WTC11 (cell line): Measurements from ENCODE around the gene ROR2. TPM values are rescaled to one million over a fixed set of nuclear protein-coding genes. Genes with fewer than 3 reads are reported as not detected.

Experiments used
- ATAC-seq: fragments of 200-7000 bp; cut with Tn5 transposase; 2 replicates; pipeline ENCODE4 v1.10.0; 2021; ENCODE audit warnings: mild to moderate bottlenecking, moderate library complexity
- CTCF ChIA-PET: fragments of 300-600 bp; sonication (Branson Sonifier 250); formaldehyde crosslinking; loops from one replicate; lab custom pipeline; 2021; ENCODE audit warnings: antibody characterized with exemption; lab: Charles Lee
- POLR2A ChIA-PET: fragments of 350-600 bp; sonication (Branson Sonifier 250); formaldehyde crosslinking; loops from one replicate; lab custom pipeline; 2021; ENCODE audit warnings: antibody characterized with exemption; lab: Charles Lee
- DNase-seq: peaks from one replicate; pipeline ENCODE4 v3.0.0; 2021; ENCODE audit warnings: low spot score
- H3K27ac Mint-ChIP-seq: 2 replicates; pipeline ENCODE4 v1.8.0; 2021; ENCODE audit warnings: mixed read lengths
- H3K27me3 Mint-ChIP-seq: 2 replicates; pipeline ENCODE4 v1.8.0; 2021; ENCODE audit warnings: low read depth, mild to moderate bottlenecking, moderate library complexity, mixed read lengths
- H3K36me3 Mint-ChIP-seq: 2 replicates; pipeline ENCODE4 v1.8.0; 2021; ENCODE audit warnings: mixed read lengths
- H3K4me1 Mint-ChIP-seq: 2 replicates; pipeline ENCODE4 v1.8.0; 2022; ENCODE audit warnings: mixed read lengths
- H3K4me3 Mint-ChIP-seq: 2 replicates; pipeline ENCODE4 v1.8.0; 2021; ENCODE audit warnings: mild to moderate bottlenecking, moderate library complexity, mixed read lengths
- H3K9me3 Mint-ChIP-seq: 2 replicates; pipeline ENCODE4 v1.8.0; 2021; ENCODE audit warnings: mixed read lengths
- CREB1 ChIP-seq: sonication (generic); formaldehyde crosslinking; IDR thresholded peaks from 2 replicates; pipeline ENCODE4 v1.8.0; 2023; ENCODE audit warnings: mild to moderate bottlenecking, missing genetic modification reagents
- ETV6 ChIP-seq: sonication (generic); formaldehyde crosslinking; IDR thresholded peaks from 2 replicates; pipeline ENCODE4 v1.8.1; 2022; ENCODE audit warnings: mild to moderate bottlenecking, missing genetic modification reagents
- FOXJ3 ChIP-seq: sonication (generic); formaldehyde crosslinking; IDR thresholded peaks from 2 replicates; pipeline ENCODE4 v1.9.0; 2021; ENCODE audit warnings: missing genetic modification reagents, mild to moderate bottlenecking, borderline replicate concordance
- FOXP1 ChIP-seq: sonication (generic); formaldehyde crosslinking; IDR thresholded peaks from 2 replicates; pipeline ENCODE4 v1.8.0; 2022; ENCODE audit warnings: missing genetic modification reagents, mild to moderate bottlenecking, moderate library complexity, borderline replicate concordance
- GRHL2 ChIP-seq: fragments of 250-450 bp; sonication (Bioruptor Pico); IDR thresholded peaks from 2 replicates; pipeline ENCODE4 v1.8.0; 2022; ENCODE audit warnings: mild to moderate bottlenecking, moderate library complexity; ENCODE audit not compliant: insufficient replicate concordance, severe bottlenecking
- GTF2I ChIP-seq: fragments of 250-450 bp; sonication (Bioruptor Pico); conservative IDR thresholded peaks from 2 replicates; pipeline ENCODE4 v1.4.0; 2021; ENCODE audit warnings: mild to moderate bottlenecking
- HMGA2 ChIP-seq: fragments of 250-450 bp; sonication (Bioruptor Pico); IDR thresholded peaks from 2 replicates; pipeline ENCODE4 v1.4.0; 2021; ENCODE audit warnings: mild to moderate bottlenecking, moderate library complexity
- MAX ChIP-seq: sonication (generic); formaldehyde crosslinking; IDR thresholded peaks from 2 replicates; pipeline ENCODE4 v1.8.0; 2022; ENCODE audit warnings: mild to moderate bottlenecking, missing genetic modification reagents
- MLX ChIP-seq: sonication (generic); formaldehyde crosslinking; IDR thresholded peaks from 2 replicates; pipeline ENCODE4 v1.8.1; 2023; ENCODE audit warnings: mild to moderate bottlenecking, missing genetic modification reagents, moderate library complexity
- NFYB ChIP-seq: sonication (generic); formaldehyde crosslinking; conservative IDR thresholded peaks from 2 replicates; pipeline ENCODE4 v1.8.0; 2022; ENCODE audit warnings: low read depth, missing genetic modification reagents
- PRRX2 ChIP-seq: fragments of 250-450 bp; sonication (Bioruptor Pico); IDR thresholded peaks from 2 replicates; pipeline ENCODE4 v1.8.0; 2021; ENCODE audit warnings: mild to moderate bottlenecking
- SMAD4 ChIP-seq: sonication (generic); formaldehyde crosslinking; IDR thresholded peaks from 2 replicates; pipeline ENCODE4 v1.8.0; 2022; ENCODE audit warnings: mild to moderate bottlenecking, missing genetic modification reagents
- SP1 ChIP-seq: sonication (generic); formaldehyde crosslinking; conservative IDR thresholded peaks from 2 replicates; pipeline ENCODE4 v1.8.1; 2022; ENCODE audit warnings: missing genetic modification reagents
- ZBTB21 ChIP-seq: sonication (generic); formaldehyde crosslinking; IDR thresholded peaks from 2 replicates; pipeline ENCODE4 v1.8.1; 2023; ENCODE audit warnings: mild to moderate bottlenecking, missing genetic modification reagents, borderline replicate concordance
- ZNF138 ChIP-seq: sonication (generic); formaldehyde crosslinking; conservative IDR thresholded peaks from 2 replicates; pipeline ENCODE4 v1.8.1; 2022; ENCODE audit warnings: mild to moderate bottlenecking, moderate library complexity, missing genetic modification reagents
- ZNF219 ChIP-seq: sonication (generic); formaldehyde crosslinking; IDR thresholded peaks from 2 replicates; pipeline ENCODE4 v1.8.0; 2023; ENCODE audit warnings: missing genetic modification reagents, mild to moderate bottlenecking, borderline replicate concordance
- ZNF396 ChIP-seq: fragments of 250-450 bp; sonication (Bioruptor Pico); IDR thresholded peaks from 2 replicates; pipeline ENCODE4 v1.8.0; 2021; ENCODE audit warnings: mild to moderate bottlenecking, moderate library complexity, borderline replicate concordance
- ZNF671 ChIP-seq: fragments of 250-450 bp; sonication (Bioruptor Pico); IDR thresholded peaks from 2 replicates; pipeline ENCODE4 v1.8.0; 2021; ENCODE audit warnings: mild to moderate bottlenecking
- ZSCAN18 ChIP-seq: fragments of 250-450 bp; sonication (Bioruptor Pico); IDR thresholded peaks from 2 replicates; pipeline ENCODE4 v2.1.2; 2022; ENCODE audit warnings: mild to moderate bottlenecking, moderate library complexity
- total RNA-seq: library from RNA; stranded (reverse); gene quantifications from 3 replicates; pipeline ENCODE4 v1.2.3, GENCODE V29; 2021
- TF ChIP-seq, protein P1 (sequence below): sonication (generic); formaldehyde crosslinking; IDR thresholded peaks from 2 replicates; pipeline ENCODE4 v1.8.1; 2022; ENCODE audit warnings: mild to moderate bottlenecking, moderate library complexity, missing genetic modification reagents
- TF ChIP-seq, protein P2 (sequence below): sonication (generic); formaldehyde crosslinking; IDR thresholded peaks from 2 replicates; pipeline ENCODE4 v1.8.1; 2022; ENCODE audit warnings: low read depth, mild to moderate bottlenecking, moderate library complexity, missing genetic modification reagents, borderline replicate concordance
- TF ChIP-seq, protein P3 (sequence below): sonication (generic); formaldehyde crosslinking; IDR thresholded peaks from 2 replicates; pipeline ENCODE4 v1.8.1; 2023; ENCODE audit warnings: mild to moderate bottlenecking, missing genetic modification reagents, borderline replicate concordance

The ROR2 gene
- total RNA-seq, 1 experiment from 2014 or later, result 19.8 TPM

GRCh38 chr9:91944711-91945110, 5.3 kb downstream of the ROR2 start:
- ChIA-PET POLR2A (no interaction called here), CTCF (interaction anchor here (0.6 to 3.6 kb wide), 3 partner anchors 10 to 280 kb away, joined by 3 to 22 read pairs (median 10); no protein-coding TSS in a partner anchor)
- Mint-ChIP-seq H3K36me3 (no peaks in the 10 kb centered on the region), H3K4me1 (peaks cover 59% of the 10 kb centered on the region), H3K27ac (no peak overlapping the region), H3K9me3 (peaks cover 13% of the 10 kb centered on the region), H3K27me3 (peaks cover 20% of the 10 kb centered on the region), H3K4me3 (no peak overlapping the region)
- no peak for TF ChIP-seq GRHL2 (CRISPR knock-in tag)
- TF ChIP-seq MLX (CRISPR knock-in tag), result no peak
- TF ChIP-seq ZBTB21, result no peak
- no peak for TF ChIP-seq ZNF138 (CRISPR knock-in tag)
- TF ChIP-seq PRRX2 (CRISPR knock-in tag), result no peak
- TF ChIP-seq, protein P1, sequence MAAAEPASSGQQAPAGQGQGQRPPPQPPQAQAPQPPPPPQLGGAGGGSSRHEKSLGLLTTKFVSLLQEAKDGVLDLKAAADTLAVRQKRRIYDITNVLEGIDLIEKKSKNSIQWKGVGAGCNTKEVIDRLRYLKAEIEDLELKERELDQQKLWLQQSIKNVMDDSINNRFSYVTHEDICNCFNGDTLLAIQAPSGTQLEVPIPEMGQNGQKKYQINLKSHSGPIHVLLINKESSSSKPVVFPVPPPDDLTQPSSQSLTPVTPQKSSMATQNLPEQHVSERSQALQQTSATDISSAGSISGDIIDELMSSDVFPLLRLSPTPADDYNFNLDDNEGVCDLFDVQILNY (CRISPR knock-in tag), result no peak
- no peak for TF ChIP-seq ZNF671 (CRISPR knock-in tag)
- no peak for TF ChIP-seq SMAD4 (CRISPR knock-in tag)
- TF ChIP-seq, protein P2, sequence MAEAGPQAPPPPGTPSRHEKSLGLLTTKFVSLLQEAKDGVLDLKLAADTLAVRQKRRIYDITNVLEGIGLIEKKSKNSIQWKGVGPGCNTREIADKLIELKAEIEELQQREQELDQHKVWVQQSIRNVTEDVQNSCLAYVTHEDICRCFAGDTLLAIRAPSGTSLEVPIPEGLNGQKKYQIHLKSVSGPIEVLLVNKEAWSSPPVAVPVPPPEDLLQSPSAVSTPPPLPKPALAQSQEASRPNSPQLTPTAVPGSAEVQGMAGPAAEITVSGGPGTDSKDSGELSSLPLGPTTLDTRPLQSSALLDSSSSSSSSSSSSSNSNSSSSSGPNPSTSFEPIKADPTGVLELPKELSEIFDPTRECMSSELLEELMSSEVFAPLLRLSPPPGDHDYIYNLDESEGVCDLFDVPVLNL (CRISPR knock-in tag), result no peak
- ATAC-seq (no peak), DNase-seq (no peak)

- CTCF ChIA-PET, result interaction anchor here (0.6 to 3.6 kb wide), 2 partner anchors 11 to 280 kb away, joined by 3 to 22 read pairs; no protein-coding TSS in a partner anchor
- no peak for TF ChIP-seq ZSCAN18
- TF ChIP-seq CREB1 (CRISPR knock-in tag), result no peak
- no peak for TF ChIP-seq SP1 (CRISPR knock-in tag)
- no peak for TF ChIP-seq ZNF396 (CRISPR knock-in tag)
- no peak for TF ChIP-seq ZNF219 (CRISPR knock-in tag)
- no peak for TF ChIP-seq GTF2I
- TF ChIP-seq ETV6 (CRISPR knock-in tag), result no peak
- ATAC-seq (no peak), DNase-seq (no peak)
- H3K27me3 Mint-ChIP-seq, result peaks cover 20% of the 10 kb centered on the region
- POLR2A ChIA-PET, result no interaction called here
- H3K27ac Mint-ChIP-seq, result no peak overlapping the region; the same call in 1 of the 2 replicates
- no peak overlapping the region for H3K4me3 Mint-ChIP-seq
- H3K4me1 Mint-ChIP-seq, result peaks cover 65% of the 10 kb centered on the region
- H3K36me3 Mint-ChIP-seq, result no peaks in the 10 kb centered on the region
- H3K9me3 Mint-ChIP-seq, result peaks cover 13% of the 10 kb centered on the region
Observed at GRCh38 chr9:91943478-91944470, 6.3 kb downstream of the ROR2 start.

DNA sequence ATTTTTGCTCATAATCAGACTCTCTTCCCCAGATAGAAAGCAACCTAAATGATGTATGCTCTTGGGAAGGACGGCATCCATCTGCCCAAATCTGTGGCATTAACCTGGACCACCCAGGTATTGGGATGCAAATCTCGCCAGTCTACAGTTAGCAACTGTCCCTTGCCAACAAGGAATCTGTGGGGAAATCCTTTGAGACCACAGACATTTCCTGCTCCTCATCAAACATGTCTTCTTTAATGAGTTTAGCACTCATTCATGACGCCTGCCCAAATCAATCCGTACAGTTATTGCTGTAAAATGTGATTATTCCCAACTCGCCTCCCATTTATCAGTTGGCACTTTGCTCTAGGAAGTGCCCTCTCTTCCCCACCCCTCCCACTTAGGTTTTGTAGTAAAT, 7.8 kb downstream of the ROR2 start:
- Mint-ChIP-seq H3K4me3 (no peak overlapping the region), H3K4me1 (peaks cover 59% of the 10 kb centered on the region), H3K27me3 (peaks cover 8% of the 10 kb centered on the region), H3K27ac (no peak overlapping the region), H3K9me3 (peaks cover 13% of the 10 kb centered on the region), H3K36me3 (no peaks in the 10 kb centered on the region)
- DNase-seq (no peak), ATAC-seq (no peak)
- CTCF ChIA-PET, result no interaction called here
- POLR2A ChIA-PET, result no interaction called here
- TF ChIP-seq NFYB, result no peak
- TF ChIP-seq FOXP1, result no peak
- TF ChIP-seq MAX (CRISPR knock-in tag), result no peak
- no peak for TF ChIP-seq HMGA2
- TF ChIP-seq, protein P3, sequence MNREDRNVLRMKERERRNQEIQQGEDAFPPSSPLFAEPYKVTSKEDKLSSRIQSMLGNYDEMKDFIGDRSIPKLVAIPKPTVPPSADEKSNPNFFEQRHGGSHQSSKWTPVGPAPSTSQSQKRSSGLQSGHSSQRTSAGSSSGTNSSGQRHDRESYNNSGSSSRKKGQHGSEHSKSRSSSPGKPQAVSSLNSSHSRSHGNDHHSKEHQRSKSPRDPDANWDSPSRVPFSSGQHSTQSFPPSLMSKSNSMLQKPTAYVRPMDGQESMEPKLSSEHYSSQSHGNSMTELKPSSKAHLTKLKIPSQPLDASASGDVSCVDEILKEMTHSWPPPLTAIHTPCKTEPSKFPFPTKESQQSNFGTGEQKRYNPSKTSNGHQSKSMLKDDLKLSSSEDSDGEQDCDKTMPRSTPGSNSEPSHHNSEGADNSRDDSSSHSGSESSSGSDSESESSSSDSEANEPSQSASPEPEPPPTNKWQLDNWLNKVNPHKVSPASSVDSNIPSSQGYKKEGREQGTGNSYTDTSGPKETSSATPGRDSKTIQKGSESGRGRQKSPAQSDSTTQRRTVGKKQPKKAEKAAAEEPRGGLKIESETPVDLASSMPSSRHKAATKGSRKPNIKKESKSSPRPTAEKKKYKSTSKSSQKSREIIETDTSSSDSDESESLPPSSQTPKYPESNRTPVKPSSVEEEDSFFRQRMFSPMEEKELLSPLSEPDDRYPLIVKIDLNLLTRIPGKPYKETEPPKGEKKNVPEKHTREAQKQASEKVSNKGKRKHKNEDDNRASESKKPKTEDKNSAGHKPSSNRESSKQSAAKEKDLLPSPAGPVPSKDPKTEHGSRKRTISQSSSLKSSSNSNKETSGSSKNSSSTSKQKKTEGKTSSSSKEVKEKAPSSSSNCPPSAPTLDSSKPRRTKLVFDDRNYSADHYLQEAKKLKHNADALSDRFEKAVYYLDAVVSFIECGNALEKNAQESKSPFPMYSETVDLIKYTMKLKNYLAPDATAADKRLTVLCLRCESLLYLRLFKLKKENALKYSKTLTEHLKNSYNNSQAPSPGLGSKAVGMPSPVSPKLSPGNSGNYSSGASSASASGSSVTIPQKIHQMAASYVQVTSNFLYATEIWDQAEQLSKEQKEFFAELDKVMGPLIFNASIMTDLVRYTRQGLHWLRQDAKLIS (CRISPR knock-in tag), result no peak
- no peak for TF ChIP-seq FOXJ3
